ENCODE data around the gene CEBPZ.

GRCh38 chr2:37228788-37229187, 2.6 kb downstream of the CEBPZ start:
- TF ChIP-seq CTCF (IDR thresholded peaks at IDR 0.05; ENCODE audit: insufficient read depth, low read length): no peak
- TF ChIP-seq SPI1 (IDR thresholded peaks at IDR 0.05; ENCODE audit: borderline replicate concordance, low read depth): peak; percentile 85
